Activated CD8-positive, alpha-beta memory T cell treated with anti-CD3 and anti-CD28 coated beads for 36 hours (primary cell): ENCODE data around the gene HOXA13. TPM values are rescaled to one million over a fixed set of nuclear protein-coding genes. Genes with fewer than 3 reads are reported as not detected.

ENCODE experiments used
- CTCF ChIA-PET: fragments of 350-600 bp; sonication (Branson Sonifier 250); formaldehyde crosslinking; loops from one replicate; lab custom pipeline; 2021; ENCODE audit warnings: antibody characterized with exemption; lab: Charles Lee
- POLR2A ChIA-PET: fragments of 350-600 bp; sonication (Branson Sonifier 250); formaldehyde crosslinking; loops from one replicate; lab custom pipeline; 2021; ENCODE audit warnings: antibody characterized with exemption; lab: Charles Lee
- total RNA-seq, 2 experiments: library from RNA; stranded (reverse); gene quantifications; one replicate each; pipeline ENCODE4 v1.2.3, GENCODE V29; 2021

HOXA13 gene
- total RNA-seq, 2 experiments from 2014 or later: not detected

DNA sequence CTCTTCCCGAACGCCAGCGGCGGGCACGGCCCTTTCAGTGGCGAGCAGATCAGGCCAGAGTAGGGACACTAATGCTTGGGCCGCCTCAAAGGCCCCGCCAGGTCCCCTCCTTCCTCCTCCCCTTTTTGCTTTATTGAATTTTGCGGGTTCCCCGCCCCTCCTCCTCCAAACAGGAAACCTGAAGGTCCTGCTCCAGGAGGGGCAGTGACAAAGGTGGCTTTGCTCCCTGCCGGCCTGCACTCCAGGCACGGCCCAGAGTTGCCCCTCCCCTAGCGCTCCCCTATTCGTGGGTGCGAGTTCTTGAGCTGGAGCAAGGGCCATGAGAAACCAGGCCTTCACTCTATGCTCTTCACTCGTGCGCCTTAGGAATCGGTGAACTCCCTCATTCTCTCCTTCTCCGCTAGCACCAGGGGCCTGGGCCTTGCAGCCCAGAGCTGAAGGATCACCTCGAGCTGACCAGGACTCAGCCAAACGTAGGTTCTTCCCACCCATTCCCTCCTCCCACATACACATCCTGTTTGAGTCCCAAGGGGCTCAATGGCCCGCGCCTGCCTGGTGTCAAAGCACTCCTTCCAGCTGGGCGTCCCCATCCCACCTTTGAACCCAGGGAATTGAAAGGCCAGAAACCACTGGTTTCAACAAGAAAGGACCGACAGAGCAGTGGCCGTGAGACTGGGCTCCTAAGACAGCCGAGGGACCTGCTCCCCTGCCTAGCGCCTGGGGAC lies 51.7 kb downstream of the HOXA13 start:
- ChIA-PET CTCF (interaction anchor here (0.7 to 1.0 kb wide), 2 partner anchors 13 kb away, joined by 3 read pairs; no protein-coding TSS in a partner anchor), POLR2A (no interaction called here)

DNA sequence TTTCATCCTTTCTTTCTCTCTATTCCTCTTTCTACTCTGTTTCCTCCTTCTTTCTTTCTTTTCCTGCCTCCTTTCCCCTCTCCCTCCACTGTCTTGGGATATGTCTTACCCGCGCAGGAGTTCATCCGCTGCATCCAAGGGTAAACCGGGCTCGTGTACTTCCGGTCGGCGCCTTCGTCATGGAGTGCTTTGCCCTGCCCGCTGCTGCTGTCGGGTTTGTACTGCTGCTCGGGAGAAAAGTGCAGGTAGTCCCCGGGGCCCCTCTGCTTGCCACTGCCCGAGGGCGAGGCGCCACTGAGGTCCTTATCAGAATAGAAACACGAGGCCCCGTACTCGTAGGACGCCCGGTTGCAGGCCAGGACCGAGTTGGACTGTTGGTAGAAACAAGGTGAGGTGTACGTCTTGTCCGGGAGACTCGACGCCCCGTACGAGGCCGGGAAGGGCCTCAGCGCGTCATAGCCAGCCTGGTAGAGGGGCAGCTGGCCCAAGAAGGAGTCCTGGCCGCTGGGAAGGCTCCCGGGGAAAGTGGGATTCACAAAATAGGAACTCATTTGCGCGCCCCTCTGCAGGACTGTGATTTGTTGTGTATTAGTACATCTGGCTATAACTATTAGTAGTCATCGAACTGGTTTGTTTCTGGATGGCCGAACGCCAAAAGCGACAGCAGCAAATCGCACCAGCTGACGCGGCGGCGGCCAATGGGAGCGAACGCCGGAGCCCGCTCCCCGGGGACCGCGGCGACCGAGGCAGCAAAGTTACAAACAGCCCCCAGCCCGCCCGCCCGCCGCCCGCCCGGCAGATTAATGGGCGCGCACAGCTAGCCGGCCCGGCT lies 52.5 kb downstream of the HOXA13 start, which contains the start of gene HOXA6:
TSS of gene HOXA6 (minus strand) at position 576 of the 832 bp plus-strand sequence. CDS start at position 551, 25 bp downstream.
- ChIA-PET POLR2A (no interaction called here), CTCF (interaction anchor here (1.0 to 1.4 kb wide), 2 partner anchors 9 to 14 kb away, joined by 3 to 4 read pairs; partner anchors contain the start of gene HOXA7)

DNA sequence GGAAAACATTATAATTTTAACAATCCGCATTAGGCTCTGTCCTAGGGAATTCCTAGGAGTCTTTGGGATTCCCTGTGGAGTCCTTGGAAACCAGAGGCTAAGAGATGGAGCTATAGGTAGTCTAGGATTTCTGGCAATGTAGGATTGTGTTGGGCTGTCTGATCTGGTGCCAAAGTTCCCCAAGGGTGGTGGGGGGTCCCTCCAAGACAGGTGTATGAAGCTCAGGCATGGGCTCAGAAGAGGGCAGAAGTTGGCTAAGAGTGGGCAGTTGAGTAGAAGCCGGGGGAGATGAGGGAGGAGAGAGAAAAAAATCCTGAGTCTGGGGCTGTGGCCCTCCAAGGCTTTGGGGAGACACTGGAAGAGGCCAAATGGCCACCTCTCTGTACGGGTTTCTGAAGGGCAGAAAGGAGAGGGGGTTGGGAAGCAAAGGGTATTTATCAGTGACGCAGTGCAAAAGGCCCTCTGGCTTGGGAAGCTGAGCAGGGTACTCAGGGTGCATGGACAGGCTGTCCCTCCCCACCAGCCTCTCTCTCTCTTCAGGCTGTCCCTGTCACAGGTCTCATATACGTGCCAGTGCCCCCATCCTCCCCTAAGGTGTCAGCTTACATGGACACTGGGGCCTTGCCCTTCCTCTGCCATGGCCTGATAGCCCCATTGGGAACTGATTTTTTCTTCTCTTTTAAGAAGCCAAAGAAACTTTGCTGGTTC lies 53.2 kb downstream of the HOXA13 start:
- ChIA-PET POLR2A (no interaction called here), CTCF (interaction anchor here (1.4 kb wide), 1 partner anchor 10 kb away, joined by 4 read pairs; the partner anchor contains the start of gene HOXA7)

DNA sequence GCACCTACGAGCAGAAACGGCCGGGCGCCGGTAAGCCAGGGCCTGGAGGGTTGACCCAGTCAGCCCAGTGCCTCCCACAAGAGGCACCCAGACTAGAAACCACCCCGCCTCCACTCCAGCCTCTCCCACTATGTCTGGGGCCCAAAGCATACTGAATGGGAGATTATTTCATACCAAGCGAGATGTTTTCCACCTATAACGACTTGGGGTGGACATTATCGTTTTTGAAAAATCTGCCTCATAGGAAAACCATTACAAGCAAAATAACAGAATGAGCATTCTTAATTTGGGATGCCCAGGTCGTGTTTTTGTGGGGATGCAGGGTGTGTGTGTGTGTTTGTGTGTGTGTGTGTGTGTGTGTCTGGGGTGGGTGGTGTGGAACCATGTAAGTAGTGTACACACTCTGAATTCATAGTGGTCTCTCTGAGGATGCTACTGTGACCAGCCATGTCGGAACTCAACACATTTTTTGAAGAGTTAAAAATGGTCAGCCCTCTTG lies 53.9 kb downstream of the HOXA13 start:
- ChIA-PET POLR2A (no interaction called here), CTCF (no interaction called here)

DNA sequence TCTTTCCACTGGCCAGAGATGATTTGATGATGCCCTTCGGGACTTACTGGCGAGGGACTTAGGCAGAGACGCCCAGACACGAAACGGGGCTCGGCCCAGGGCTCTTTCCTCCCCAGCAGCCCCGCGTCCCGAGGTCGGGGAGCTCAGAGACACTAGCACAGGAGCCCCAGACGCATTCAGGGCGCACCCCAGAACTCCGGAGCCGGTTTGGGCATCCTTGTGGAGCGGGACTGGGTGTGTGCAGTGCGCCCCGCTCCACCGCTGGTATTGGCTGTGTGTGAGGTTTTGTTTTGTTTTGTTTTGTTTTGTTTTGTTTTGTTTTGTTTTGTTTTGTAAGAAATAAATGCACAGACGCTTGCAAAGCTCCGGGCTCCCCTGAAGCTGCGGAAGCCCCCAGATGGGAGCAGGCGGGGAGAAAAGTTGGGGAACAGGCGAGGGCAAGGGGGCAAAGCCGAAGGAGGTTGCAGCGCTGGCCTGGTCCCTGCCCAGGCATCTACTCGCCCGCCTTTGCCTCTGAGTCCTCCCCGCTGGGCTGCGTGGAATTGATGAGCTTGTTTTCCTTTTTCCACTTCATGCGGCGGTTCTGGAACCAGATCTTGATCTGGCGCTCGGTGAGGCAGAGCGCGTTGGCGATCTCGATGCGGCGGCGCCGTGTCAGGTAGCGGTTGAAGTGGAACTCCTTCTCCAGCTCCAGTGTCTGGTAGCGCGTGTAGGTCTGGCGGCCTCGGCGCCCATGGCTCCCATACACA lies 54.6 kb downstream of the HOXA13 start:
- POLR2A ChIA-PET: no interaction called here
- CTCF ChIA-PET: no interaction called here

DNA sequence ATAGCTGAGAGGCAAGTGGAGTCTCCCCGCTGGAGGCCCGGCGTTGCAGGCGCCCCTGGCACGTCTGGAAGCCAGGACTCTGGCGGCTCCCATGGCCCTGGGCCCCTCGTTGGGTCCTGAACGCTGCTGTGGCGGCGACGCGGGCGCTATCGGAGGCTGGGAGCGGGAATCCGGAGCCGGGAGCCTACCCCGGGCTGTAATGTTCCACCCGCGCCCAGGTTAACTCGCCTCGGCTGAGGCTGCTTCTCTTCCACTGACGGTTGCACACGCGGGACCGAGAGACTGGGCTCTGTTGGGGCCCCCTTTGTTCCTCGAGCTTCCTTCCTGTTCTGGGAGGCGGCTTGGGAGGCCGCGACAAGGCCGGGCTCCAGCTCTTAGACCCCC lies 55.1 kb downstream of the HOXA13 start:
- CTCF ChIA-PET: no interaction called here
- POLR2A ChIA-PET: no interaction called here

Other genes with a start within 250 kb of the HOXA13 start
- under 1 TPM in 1 of 2 experiments, not detected in 1; 0.15 TPM for gene HOXA1, start 104.1 kb downstream of the HOXA13 start, total RNA-seq
- gene HOXA2, start 97.4 kb downstream of the HOXA13 start, total RNA-seq: not detected
- gene HOXA4, start 69.3 kb downstream of the HOXA13 start, total RNA-seq: under 1 TPM in 1 of 2 experiments, not detected in 1; 0.19 TPM
- gene HOXA5, start 56.4 kb downstream of the HOXA13 start, total RNA-seq: not detected
- not detected for gene HOXA6, start 52.3 kb downstream of the HOXA13 start, total RNA-seq
- gene HOXA3, start 47.5 kb downstream of the HOXA13 start, total RNA-seq: not detected
- not detected for gene HOXA7, start 43.4 kb downstream of the HOXA13 start, total RNA-seq
- gene HOXA9, start 34.6 kb downstream of the HOXA13 start, total RNA-seq: not detected
- gene HOXA10, start 25.8 kb downstream of the HOXA13 start, total RNA-seq: under 1 TPM in 1 of 2 experiments, not detected in 1; 0.19 TPM
- gene HOXA11, start 14.9 kb downstream of the HOXA13 start, total RNA-seq: not detected
- gene EVX1, start 42.7 kb upstream of the HOXA13 start, total RNA-seq: not detected